Activated T-helper 17 cell treated with anti-CD3 and anti-CD28 coated beads, Interleukin-2, amount 50 U/mL, for 72 hours (primary cell): Measurements from ENCODE around the gene IL2RG. TPM values are rescaled to one million over a fixed set of nuclear protein-coding genes. Genes with fewer than 3 reads are reported as not detected.

Experiments used
- ATAC-seq: fragments of 150-1000 bp; cut with Tn5 transposase; replicated peaks from 2 replicates; pipeline ENCODE4 v1.10.0; 2021; ENCODE audit warnings: mild to moderate bottlenecking, moderate library complexity
- H3K27ac Mint-ChIP-seq: one replicate; pipeline ENCODE4 v1.8.0; 2022; ENCODE audit warnings: mixed read lengths
- H3K27me3 Mint-ChIP-seq: one replicate; pipeline ENCODE4 v1.8.0; 2022; ENCODE audit warnings: mixed read lengths
- H3K36me3 Mint-ChIP-seq: one replicate; pipeline ENCODE4 v1.8.0; 2022; ENCODE audit warnings: low read depth, mild to moderate bottlenecking, mixed read lengths
- H3K4me1 Mint-ChIP-seq: one replicate; pipeline ENCODE4 v1.8.0; 2022; ENCODE audit warnings: mixed read lengths
- H3K4me3 Mint-ChIP-seq: one replicate; pipeline ENCODE4 v1.8.0; 2022; ENCODE audit warnings: mild to moderate bottlenecking, mixed read lengths
- H3K9me3 Mint-ChIP-seq: one replicate; pipeline ENCODE4 v1.8.0; 2022; ENCODE audit warnings: mixed read lengths
- total RNA-seq, 2 donors: library from RNA; stranded (reverse); gene quantifications; one replicate each; pipeline ENCODE4 v1.2.3, GENCODE V29; 2022

The IL2RG gene
- total RNA-seq = 100 to 1,000 TPM; 317 to 698 TPM

GRCh38 chrX:71111141-71111843 lies at the start of gene IL2RG:
TSS of gene IL2RG (minus strand) at chrX:71111577. CDS start at chrX:71111539, 38 bp downstream.
- H3K4me1 Mint-ChIP-seq = peaks cover 18% of the 10 kb centered on the region
- peak within 1 kb of the TSS; percentile 99 for H3K4me3 Mint-ChIP-seq
- no peaks in the 10 kb centered on the region for H3K9me3 Mint-ChIP-seq
- H3K36me3 Mint-ChIP-seq = peaks cover 57% of the 10 kb centered on the region
- H3K27me3 Mint-ChIP-seq = no peaks in the 10 kb centered on the region
- H3K27ac Mint-ChIP-seq = peak within 1 kb of the TSS; percentile 96
- ATAC-seq = peak; percentile 84

GRCh38 chrX:71160475-71160874 lies 49.1 kb upstream of the IL2RG start:
- ATAC-seq = no peak
- H3K4me1 Mint-ChIP-seq = peaks cover 5% of the 10 kb centered on the region
- H3K4me3 Mint-ChIP-seq = no peak overlapping the region
- H3K9me3 Mint-ChIP-seq = no peaks in the 10 kb centered on the region
- H3K27me3 Mint-ChIP-seq = no peaks in the 10 kb centered on the region
- H3K27ac Mint-ChIP-seq = no peak overlapping the region
- H3K36me3 Mint-ChIP-seq = peaks cover 19% of the 10 kb centered on the region

- H3K4me1 Mint-ChIP-seq = peaks cover 5% of the 10 kb centered on the region
- H3K9me3 Mint-ChIP-seq = no peaks in the 10 kb centered on the region
- no peak overlapping the region for H3K27ac Mint-ChIP-seq
- H3K27me3 Mint-ChIP-seq = no peaks in the 10 kb centered on the region
- H3K36me3 Mint-ChIP-seq = peaks cover 19% of the 10 kb centered on the region
- no peak for ATAC-seq
- no peak overlapping the region for H3K4me3 Mint-ChIP-seq
These were observed 48.0 kb upstream of the IL2RG start for GRCh38 chrX:71159335-71159734.

- ATAC-seq = no peak
- peaks cover 19% of the 10 kb centered on the region for H3K36me3 Mint-ChIP-seq
- H3K27ac Mint-ChIP-seq = no peak overlapping the region
- H3K27me3 Mint-ChIP-seq = no peaks in the 10 kb centered on the region
- peaks cover 5% of the 10 kb centered on the region for H3K4me1 Mint-ChIP-seq
- no peaks in the 10 kb centered on the region for H3K9me3 Mint-ChIP-seq
- no peak overlapping the region for H3K4me3 Mint-ChIP-seq
These were observed 47.2 kb upstream of the IL2RG start for GRCh38 chrX:71158603-71159002.

GRCh38 chrX:71154641-71155040 lies 43.3 kb upstream of the IL2RG start:
- Mint-ChIP-seq H3K27ac (no peak overlapping the region), H3K4me3 (no peak overlapping the region), H3K36me3 (peaks cover 19% of the 10 kb centered on the region), H3K4me1 (peaks cover 5% of the 10 kb centered on the region), H3K27me3 (no peaks in the 10 kb centered on the region), H3K9me3 (no peaks in the 10 kb centered on the region)
- no peak for ATAC-seq

GRCh38 chrX:71154196-71154595 lies 42.8 kb upstream of the IL2RG start:
- no peak overlapping the region for H3K4me3 Mint-ChIP-seq
- ATAC-seq = no peak
- no peaks in the 10 kb centered on the region for H3K9me3 Mint-ChIP-seq
- peaks cover 5% of the 10 kb centered on the region for H3K4me1 Mint-ChIP-seq
- no peak overlapping the region for H3K27ac Mint-ChIP-seq
- no peaks in the 10 kb centered on the region for H3K27me3 Mint-ChIP-seq
- H3K36me3 Mint-ChIP-seq = peaks cover 17% of the 10 kb centered on the region

- ATAC-seq = no peak
- Mint-ChIP-seq H3K4me1 (peaks cover 6% of the 10 kb centered on the region), H3K27me3 (no peaks in the 10 kb centered on the region), H3K27ac (no peak overlapping the region), H3K9me3 (no peaks in the 10 kb centered on the region), H3K36me3 (peaks cover 5% of the 10 kb centered on the region), H3K4me3 (no peak overlapping the region)
These were observed 40.0 kb upstream of the IL2RG start for GRCh38 chrX:71151366-71151765.

- Mint-ChIP-seq H3K27me3 (no peaks in the 10 kb centered on the region), H3K27ac (no peak overlapping the region), H3K36me3 (no peaks in the 10 kb centered on the region), H3K4me3 (no peak overlapping the region), H3K4me1 (peaks cover 5% of the 10 kb centered on the region), H3K9me3 (no peaks in the 10 kb centered on the region)
- no peak for ATAC-seq
These were observed 36.9 kb upstream of the IL2RG start for GRCh38 chrX:71148278-71148663.

GRCh38 chrX:71147496-71148277 lies 36.3 kb upstream of the IL2RG start:
- Mint-ChIP-seq H3K9me3 (no peaks in the 10 kb centered on the region), H3K36me3 (peaks cover 4% of the 10 kb centered on the region), H3K4me3 (no peak overlapping the region), H3K27me3 (no peaks in the 10 kb centered on the region), H3K27ac (no peak overlapping the region), H3K4me1 (peaks cover 5% of the 10 kb centered on the region)
- no peak for ATAC-seq

- Mint-ChIP-seq H3K36me3 (peaks cover 32% of the 10 kb centered on the region), H3K4me1 (peaks cover 5% of the 10 kb centered on the region), H3K27ac (no peak within 1 kb of the TSS), H3K27me3 (no peaks in the 10 kb centered on the region), H3K9me3 (no peaks in the 10 kb centered on the region), H3K4me3 (peak within 1 kb of the TSS; percentile 11)
- no peak for ATAC-seq
These were observed 33.3 kb upstream of the IL2RG start, which contains the start of gene NLGN3 for GRCh38 chrX:71144651-71145050. TSS of gene NLGN3 (plus strand) at chrX:71144841. CDS start at chrX:71147750, 2,909 bp downstream.

- H3K36me3 Mint-ChIP-seq = peaks cover 43% of the 10 kb centered on the region
- H3K4me1 Mint-ChIP-seq = peaks cover 10% of the 10 kb centered on the region
- no peak overlapping the region for H3K4me3 Mint-ChIP-seq
- H3K27ac Mint-ChIP-seq = no peak overlapping the region
- no peak for ATAC-seq
- no peaks in the 10 kb centered on the region for H3K27me3 Mint-ChIP-seq
- H3K9me3 Mint-ChIP-seq = no peaks in the 10 kb centered on the region
These were observed 32.1 kb upstream of the IL2RG start for GRCh38 chrX:71143508-71143907.

GRCh38 chrX:71140440-71140839 lies 29.1 kb upstream of the IL2RG start:
- ATAC-seq = no peak
- H3K4me1 Mint-ChIP-seq = peaks cover 5% of the 10 kb centered on the region
- no peaks in the 10 kb centered on the region for H3K9me3 Mint-ChIP-seq
- no peaks in the 10 kb centered on the region for H3K27me3 Mint-ChIP-seq
- H3K36me3 Mint-ChIP-seq = peaks cover 74% of the 10 kb centered on the region
- H3K27ac Mint-ChIP-seq = no peak overlapping the region
- H3K4me3 Mint-ChIP-seq = no peak overlapping the region

GRCh38 chrX:71131510-71131909 lies 20.1 kb upstream of the IL2RG start:
- Mint-ChIP-seq H3K9me3 (no peaks in the 10 kb centered on the region), H3K4me3 (no peak overlapping the region), H3K4me1 (peaks cover 22% of the 10 kb centered on the region), H3K27me3 (no peaks in the 10 kb centered on the region), H3K27ac (no peak overlapping the region), H3K36me3 (peaks cover 98% of the 10 kb centered on the region)
- ATAC-seq = no peak

GRCh38 chrX:71128915-71129765 lies 17.8 kb upstream of the IL2RG start:
- Mint-ChIP-seq H3K27ac (peak overlapping the region; percentile 78), H3K4me3 (peak overlapping the region; percentile 75), H3K4me1 (peaks cover 27% of the 10 kb centered on the region), H3K27me3 (no peaks in the 10 kb centered on the region), H3K36me3 (peaks cover 98% of the 10 kb centered on the region), H3K9me3 (no peaks in the 10 kb centered on the region)
- ATAC-seq = peak; percentile 89
